SU-DHL-6 (cell line): ENCODE measurements around the gene TPMT.

Source experiments
- H2AFZ ChIP-seq: fragments of 200-600 bp; sonication (generic); 2 replicates; pipeline ENCODE4 v1.6.1; 2014; ENCODE audit warnings: low read depth, mild to moderate bottlenecking, moderate library complexity, mixed read lengths, antibody characterized with exemption, low read length; ENCODE audit not compliant: severe bottlenecking
- H3F3A ChIP-seq: fragments of 200-600 bp; shearing (Covaris generic); 2 replicates; pipeline ENCODE4 v1.6.0; 2016; ENCODE audit warnings: antibody characterized with exemption, mild to moderate bottlenecking; ENCODE audit not compliant: insufficient read depth
- H3K27ac ChIP-seq: fragments of 200-600 bp; sonication (generic); 2 replicates; pipeline ENCODE4 v1.5.1; 2016; ENCODE audit warnings: low read depth, mild to moderate bottlenecking, low read length, moderate library complexity, mixed read lengths
- H3K27me3 ChIP-seq: fragments of 200-600 bp; sonication (generic), shearing (Covaris generic); 2 replicates; pipeline ENCODE4 v1.6.0; 2014; ENCODE audit warnings: mild to moderate bottlenecking, low read length
- H3K36me3 ChIP-seq: fragments of 200-600 bp; sonication (generic); 2 replicates; pipeline ENCODE4 v1.6.1; 2014; ENCODE audit warnings: mild to moderate bottlenecking, low read length, mixed read lengths
- H3K4me2 ChIP-seq: fragments of 300-600, 200-600 bp; shearing (Covaris generic), sonication (generic); 2 replicates; pipeline ENCODE4 v1.6.0; 2014; ENCODE audit warnings: low read length, low read depth, mild to moderate bottlenecking; ENCODE audit not compliant: poor library complexity, severe bottlenecking
- H3K4me3 ChIP-seq: fragments of 200-600 bp; sonication (generic); 2 replicates; pipeline ENCODE4 v1.5.1; 2014; ENCODE audit warnings: antibody characterized with exemption, low read length, mild to moderate bottlenecking, mixed read lengths; ENCODE audit not compliant: insufficient read depth, poor library complexity, severe bottlenecking
- H3K79me2 ChIP-seq: fragments of 200-600 bp; sonication (generic); 2 replicates; pipeline ENCODE4 v1.6.1; 2014; ENCODE audit warnings: mild to moderate bottlenecking, low read length, moderate library complexity; ENCODE audit not compliant: insufficient read depth
- H3K9ac ChIP-seq: fragments of 200-600 bp; sonication (generic); 2 replicates; pipeline ENCODE4 v1.7.0; 2014; ENCODE audit warnings: mild to moderate bottlenecking, low read length
- H3K9me2 ChIP-seq: fragments of 200-600 bp; sonication (generic); replicated peaks from 2 replicates; pipeline ENCODE4 v1.6.1; 2014; ENCODE audit warnings: low read length; ENCODE audit not compliant: insufficient read depth
- H3K9me3 ChIP-seq: fragments of 200-600 bp; sonication (generic); 2 replicates; pipeline ENCODE4 v1.6.1; 2014; ENCODE audit warnings: low read length, mixed read lengths; ENCODE audit not compliant: insufficient read depth
- H4K20me1 ChIP-seq: fragments of 200-600 bp; sonication (generic); 2 replicates; pipeline ENCODE4 v1.6.1; 2014; ENCODE audit warnings: low read depth, mild to moderate bottlenecking, antibody characterized with exemption, low read length, moderate library complexity, mixed read lengths
- EZH2phosphoT487 ChIP-seq: fragments of 200-600 bp; sonication (generic), shearing (Covaris generic); conservative IDR thresholded peaks from 2 replicates; pipeline ENCODE4 v1.6.1; 2018; ENCODE audit warnings: mild to moderate bottlenecking, antibody characterized with exemption, low read length, moderate library complexity, mixed read lengths
- TF ChIP-seq, protein P1 (sequence below): fragments of 200-600 bp; sonication (generic); IDR thresholded peaks from one replicate; pipeline ENCODE4 v1.5.1; 2017; ENCODE audit warnings: antibody characterized with exemption, mild to moderate bottlenecking, low read length, moderate library complexity; ENCODE audit not compliant: insufficient read depth, poor library complexity, severe bottlenecking

TPMT gene

DNA sequence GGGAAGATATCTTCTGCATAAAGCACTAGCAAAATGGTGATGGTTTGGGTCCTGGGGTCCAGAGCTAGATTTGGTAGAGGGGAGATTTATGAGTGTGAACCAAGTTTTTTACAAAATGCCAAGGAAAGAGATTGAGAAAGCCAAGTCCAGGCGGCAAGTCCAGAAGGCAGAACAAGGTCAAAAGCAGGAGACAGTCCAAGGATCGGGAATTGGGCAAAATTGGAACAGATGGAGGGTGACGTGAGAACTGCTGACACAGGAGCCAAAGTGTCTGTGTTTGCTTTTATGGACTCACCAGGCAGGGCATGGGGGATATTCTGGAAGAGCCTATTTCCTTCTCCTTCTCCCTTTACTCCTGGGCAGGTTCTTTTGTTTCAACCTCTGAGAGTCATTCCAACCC is 36.5 kb downstream of the TPMT start:
- Histone ChIP-seq H3K36me3 (no peaks in the 10 kb centered on the region), H2AFZ (no peak overlapping the region), H3K4me3 (no peak overlapping the region), H3K9ac (no peak overlapping the region), H3K27me3 (no peaks in the 10 kb centered on the region), H3K9me3 (no peaks in the 10 kb centered on the region), H3K9me2 (no peaks in the 10 kb centered on the region), H3K27ac (no peak overlapping the region), H3K4me2 (no peak overlapping the region), H3F3A (no peaks in the 10 kb centered on the region), H4K20me1 (no peaks in the 10 kb centered on the region), H3K79me2 (no peaks in the 10 kb centered on the region)
- TF ChIP-seq EZH2phosphoT487 = no peak
- TF ChIP-seq, protein P1, sequence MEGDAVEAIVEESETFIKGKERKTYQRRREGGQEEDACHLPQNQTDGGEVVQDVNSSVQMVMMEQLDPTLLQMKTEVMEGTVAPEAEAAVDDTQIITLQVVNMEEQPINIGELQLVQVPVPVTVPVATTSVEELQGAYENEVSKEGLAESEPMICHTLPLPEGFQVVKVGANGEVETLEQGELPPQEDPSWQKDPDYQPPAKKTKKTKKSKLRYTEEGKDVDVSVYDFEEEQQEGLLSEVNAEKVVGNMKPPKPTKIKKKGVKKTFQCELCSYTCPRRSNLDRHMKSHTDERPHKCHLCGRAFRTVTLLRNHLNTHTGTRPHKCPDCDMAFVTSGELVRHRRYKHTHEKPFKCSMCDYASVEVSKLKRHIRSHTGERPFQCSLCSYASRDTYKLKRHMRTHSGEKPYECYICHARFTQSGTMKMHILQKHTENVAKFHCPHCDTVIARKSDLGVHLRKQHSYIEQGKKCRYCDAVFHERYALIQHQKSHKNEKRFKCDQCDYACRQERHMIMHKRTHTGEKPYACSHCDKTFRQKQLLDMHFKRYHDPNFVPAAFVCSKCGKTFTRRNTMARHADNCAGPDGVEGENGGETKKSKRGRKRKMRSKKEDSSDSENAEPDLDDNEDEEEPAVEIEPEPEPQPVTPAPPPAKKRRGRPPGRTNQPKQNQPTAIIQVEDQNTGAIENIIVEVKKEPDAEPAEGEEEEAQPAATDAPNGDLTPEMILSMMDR = no peak

DNA sequence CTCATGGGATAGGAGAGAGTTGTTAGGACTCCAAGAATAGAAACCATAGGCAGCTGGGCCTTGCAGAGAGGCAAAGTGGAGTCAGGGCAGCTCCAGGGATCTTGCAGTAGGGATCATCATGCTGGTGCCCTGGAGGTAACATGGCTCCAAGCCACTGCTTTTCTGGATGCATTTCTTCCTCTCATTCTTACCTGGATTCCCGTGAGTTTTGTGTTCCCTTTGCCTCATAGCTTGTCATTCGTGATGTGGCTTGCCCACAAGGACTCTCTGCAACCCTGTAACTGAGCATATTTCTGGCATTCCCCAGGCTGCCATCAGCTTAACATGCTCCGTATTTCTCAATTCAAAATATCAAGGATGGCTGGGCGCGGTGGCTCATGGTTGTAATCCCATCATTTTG is 37.7 kb downstream of the TPMT start:
- Histone ChIP-seq H3K9me3 (no peaks in the 10 kb centered on the region), H3K4me3 (no peak overlapping the region), H3K27me3 (no peaks in the 10 kb centered on the region), H2AFZ (no peak overlapping the region), H4K20me1 (no peaks in the 10 kb centered on the region), H3K79me2 (no peaks in the 10 kb centered on the region), H3F3A (no peaks in the 10 kb centered on the region), H3K27ac (no peak overlapping the region), H3K9ac (no peak overlapping the region), H3K9me2 (no peaks in the 10 kb centered on the region), H3K36me3 (no peaks in the 10 kb centered on the region), H3K4me2 (no peak overlapping the region)
- TF ChIP-seq, protein P1 = no peak
- TF ChIP-seq EZH2phosphoT487 = no peak

DNA sequence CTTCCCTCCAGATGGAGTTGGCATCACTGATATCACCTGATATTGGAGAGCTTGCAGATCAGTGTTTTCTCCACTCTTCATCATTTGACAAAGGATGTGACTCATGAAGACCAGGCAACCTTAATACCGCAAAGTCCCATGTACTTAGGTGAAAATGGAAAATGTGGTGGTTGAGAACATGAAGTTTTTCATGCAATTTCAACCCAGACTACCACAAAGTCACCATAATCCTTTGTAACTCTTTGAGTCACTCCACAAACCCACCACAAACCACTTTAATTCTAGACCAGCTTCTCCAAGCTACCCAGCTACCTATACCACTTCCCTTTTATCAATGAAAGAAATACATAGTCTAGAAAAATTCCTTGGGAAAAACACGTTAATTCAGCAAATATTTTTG is 39.5 kb downstream of the TPMT start:
- H4K20me1 ChIP-seq = no peaks in the 10 kb centered on the region
- no peak overlapping the region for H3K9ac ChIP-seq
- no peak overlapping the region for H3K4me2 ChIP-seq
- no peak overlapping the region for H3K4me3 ChIP-seq
- no peak for TF ChIP-seq EZH2phosphoT487
- H2AFZ ChIP-seq = no peak overlapping the region
- H3K36me3 ChIP-seq = no peaks in the 10 kb centered on the region
- no peaks in the 10 kb centered on the region for H3K9me2 ChIP-seq
- H3K9me3 ChIP-seq = no peaks in the 10 kb centered on the region
- no peaks in the 10 kb centered on the region for H3F3A ChIP-seq
- H3K27ac ChIP-seq = no peak overlapping the region
- H3K79me2 ChIP-seq = no peaks in the 10 kb centered on the region
- no peaks in the 10 kb centered on the region for H3K27me3 ChIP-seq

DNA sequence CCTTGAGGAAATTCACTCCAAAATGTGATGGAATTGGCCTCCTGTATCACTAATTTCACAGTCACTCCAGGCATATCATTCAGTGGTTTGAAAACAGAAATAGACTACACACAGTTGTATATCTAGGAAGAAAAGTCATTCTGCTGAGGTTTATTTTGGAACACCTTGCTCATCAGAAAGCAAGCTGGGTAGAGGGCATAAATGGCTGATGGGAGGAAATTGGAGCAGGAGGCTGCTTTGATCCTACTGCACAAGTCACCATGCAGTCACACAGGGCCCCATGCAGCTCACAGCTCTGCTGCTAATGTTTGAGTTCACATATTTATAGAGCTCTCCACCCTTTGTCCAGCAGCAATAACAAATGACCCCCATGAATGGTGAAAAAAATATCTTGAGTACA is 44.7 kb downstream of the TPMT start:
- Histone ChIP-seq H3K4me3 (no peak overlapping the region), H3K9ac (no peak overlapping the region), H3K9me2 (no peaks in the 10 kb centered on the region), H3K79me2 (no peaks in the 10 kb centered on the region), H3K4me2 (no peak overlapping the region), H3K27ac (no peak overlapping the region), H2AFZ (no peak overlapping the region), H3K9me3 (peaks cover 6% of the 10 kb centered on the region), H3F3A (no peaks in the 10 kb centered on the region), H4K20me1 (no peaks in the 10 kb centered on the region), H3K27me3 (peaks cover 4% of the 10 kb centered on the region; the same call in 1 of the 2 replicates), H3K36me3 (no peaks in the 10 kb centered on the region)
- TF ChIP-seq, protein P1 = no peak
- no peak for TF ChIP-seq EZH2phosphoT487
